GM12865 (cell line): Measurements from ENCODE around the gene ZNF836.

Source experiments
- DNase-seq: peaks from one replicate; pipeline ENCODE4 v3.0.0; 2010; ENCODE audit warnings: low read depth
- H3K4me3 ChIP-seq: 2 replicates; pipeline ENCODE4 v1.5.1; 2011; ENCODE audit warnings: mild to moderate bottlenecking, low read depth, low read length, control low read depth
- TF ChIP-seq, protein P1 (sequence below): IDR thresholded peaks from 2 replicates; pipeline ENCODE4 v1.5.1; 2011; ENCODE audit warnings: low read length, control low read depth, low read depth, inconsistent platforms; ENCODE audit not compliant: insufficient read depth; ENCODE audit errors: missing control alignments

ZNF836 gene

GRCh38 chr19:52171321-52172169, at the start of gene ZNF836:
ZNF836 (minus strand) TSS chr19:52171621; CDS start chr19:52168072, 3,549 bp downstream.
- TF ChIP-seq, protein P1, sequence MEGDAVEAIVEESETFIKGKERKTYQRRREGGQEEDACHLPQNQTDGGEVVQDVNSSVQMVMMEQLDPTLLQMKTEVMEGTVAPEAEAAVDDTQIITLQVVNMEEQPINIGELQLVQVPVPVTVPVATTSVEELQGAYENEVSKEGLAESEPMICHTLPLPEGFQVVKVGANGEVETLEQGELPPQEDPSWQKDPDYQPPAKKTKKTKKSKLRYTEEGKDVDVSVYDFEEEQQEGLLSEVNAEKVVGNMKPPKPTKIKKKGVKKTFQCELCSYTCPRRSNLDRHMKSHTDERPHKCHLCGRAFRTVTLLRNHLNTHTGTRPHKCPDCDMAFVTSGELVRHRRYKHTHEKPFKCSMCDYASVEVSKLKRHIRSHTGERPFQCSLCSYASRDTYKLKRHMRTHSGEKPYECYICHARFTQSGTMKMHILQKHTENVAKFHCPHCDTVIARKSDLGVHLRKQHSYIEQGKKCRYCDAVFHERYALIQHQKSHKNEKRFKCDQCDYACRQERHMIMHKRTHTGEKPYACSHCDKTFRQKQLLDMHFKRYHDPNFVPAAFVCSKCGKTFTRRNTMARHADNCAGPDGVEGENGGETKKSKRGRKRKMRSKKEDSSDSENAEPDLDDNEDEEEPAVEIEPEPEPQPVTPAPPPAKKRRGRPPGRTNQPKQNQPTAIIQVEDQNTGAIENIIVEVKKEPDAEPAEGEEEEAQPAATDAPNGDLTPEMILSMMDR = no peak
- DNase-seq = peak; percentile 89
- H3K4me3 ChIP-seq = peak within 1 kb of the TSS; percentile 81

- DNase-seq = no peak
- no peak overlapping the region for H3K4me3 ChIP-seq
- TF ChIP-seq, protein P1 = no peak
Observed at GRCh38 chr19:52221031-52221430, 49.6 kb upstream of the ZNF836 start.

GRCh38 chr19:52219611-52220010, 48.2 kb upstream of the ZNF836 start:
- H3K4me3 ChIP-seq = no peak overlapping the region
- DNase-seq = no peak
- TF ChIP-seq, protein P1 = no peak

DNA sequence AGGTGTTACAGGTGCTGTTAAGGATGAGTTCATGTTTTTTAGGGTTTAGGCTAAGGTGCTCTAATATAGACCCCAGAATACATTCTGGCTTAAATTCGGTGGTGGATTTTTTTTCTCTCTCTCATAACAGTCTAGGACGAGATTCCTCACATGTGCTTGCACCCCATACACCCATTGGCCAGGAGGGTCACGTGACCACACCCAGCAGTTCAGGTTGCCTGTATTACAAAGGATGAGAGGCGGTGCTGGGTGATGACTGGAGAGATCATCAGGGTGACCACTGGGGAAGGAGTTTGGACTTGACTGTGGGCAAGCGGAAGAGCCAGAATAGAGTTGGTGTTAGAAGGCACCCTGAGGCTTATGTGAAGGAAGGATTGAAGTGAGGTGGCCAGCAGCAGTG, 46.2 kb upstream of the ZNF836 start:
- DNase-seq = no peak
- no peak overlapping the region for H3K4me3 ChIP-seq
- TF ChIP-seq, protein P1 = no peak

GRCh38 chr19:52216401-52216800, 45.0 kb upstream of the ZNF836 start:
- no peak for DNase-seq
- TF ChIP-seq, protein P1 = no peak

GRCh38 chr19:52214241-52214640, 42.8 kb upstream of the ZNF836 start:
- no peak for DNase-seq
- no peak overlapping the region for H3K4me3 ChIP-seq
- TF ChIP-seq, protein P1 = no peak

More at GRCh38 chr19:52216401-52216800, 45.0 kb upstream of the ZNF836 start:
- no peak overlapping the region for H3K4me3 ChIP-seq
